NCI-H446 (cell line): ENCODE measurements around the gene TGM4.
"Not testable (repeated sequence)": the region's sequence is repeated elsewhere in the genome, so short reads cannot be mapped to it uniquely, and the experiment has no call there.

Source experiments
- DNase-seq, 2 experiments: peaks; one replicate each; lab custom pipeline; 2025; lab: John Stamatoyannopoulos, UW

Gene TGM4

GRCh38 chr3:44874308-44874707 lies at the start of gene TGM4:
TSS of gene TGM4 (plus strand) at chr3:44874608. CDS start at chr3:44874679, 71 bp downstream.
- DNase-seq: no peak

- DNase-seq: no peak
Measured at GRCh38 chr3:44825264-44825925, 49.0 kb upstream of the TGM4 start.

GRCh38 chr3:44827196-44827595 lies 47.2 kb upstream of the TGM4 start:
- DNase-seq: no peak

GRCh38 chr3:44831232-44831631 lies 43.2 kb upstream of the TGM4 start:
- no peak for DNase-seq

GRCh38 chr3:44832032-44832431 lies 42.4 kb upstream of the TGM4 start:
- DNase-seq: no peak

GRCh38 chr3:44832965-44833364 lies 41.4 kb upstream of the TGM4 start:
- no peak for DNase-seq

- DNase-seq: no peak
Measured at GRCh38 chr3:44833394-44833793, 41.0 kb upstream of the TGM4 start.

- DNase-seq: no peak
Measured at GRCh38 chr3:44835684-44836083, 38.7 kb upstream of the TGM4 start.

- no peak for DNase-seq
Measured at GRCh38 chr3:44842376-44842775, 32.0 kb upstream of the TGM4 start.

- DNase-seq: no peak
Measured at GRCh38 chr3:44845528-44846520, 28.6 kb upstream of the TGM4 start.

- DNase-seq: no peak
Measured at GRCh38 chr3:44848634-44849033, 25.8 kb upstream of the TGM4 start.

GRCh38 chr3:44856663-44857062 lies 17.7 kb upstream of the TGM4 start:
- DNase-seq: not testable (repeated sequence)

- no peak for DNase-seq
Measured at GRCh38 chr3:44860117-44860516, 14.3 kb upstream of the TGM4 start.

- peak; percentile 18 to 91 for DNase-seq
Measured at GRCh38 chr3:44861412-44862225, 12.8 kb upstream of the TGM4 start, which contains the start of gene TMEM42. TSS of gene TMEM42 (plus strand) at chr3:44861912. CDS start at chr3:44861925, 13 bp downstream.

- DNase-seq: no peak
Measured at GRCh38 chr3:44862226-44862637, 12.2 kb upstream of the TGM4 start.

GRCh38 chr3:44865272-44866035 lies 9.0 kb upstream of the TGM4 start:
- no peak for DNase-seq

GRCh38 chr3:44867421-44868111 lies 6.8 kb upstream of the TGM4 start:
- DNase-seq: no peak

- DNase-seq: no peak
Measured at GRCh38 chr3:44870375-44871061, 3.9 kb upstream of the TGM4 start.

- no peak for DNase-seq
Measured at GRCh38 chr3:44875596-44875995, 1.2 kb downstream of the TGM4 start.

GRCh38 chr3:44877333-44877732 lies 2.9 kb downstream of the TGM4 start:
- no peak for DNase-seq
